ENCODE results near the gene TXLNB.

- TF ChIP-seq CTCF (conservative IDR thresholded peaks at IDR 0.05; ENCODE audit: low read depth, low read length) (no peak), POLR2A (IDR thresholded peaks at IDR 0.05; ENCODE audit: low read depth, low read length) (no peak), RAD21 (IDR thresholded peaks at IDR 0.05; ENCODE audit: low read length) (no peak), ELK1 (IDR thresholded peaks at IDR 0.05; ENCODE audit: borderline replicate concordance, low read depth, low read length) (no peak), SMC3 (IDR thresholded peaks at IDR 0.05; ENCODE audit: low read depth, low read length) (no peak), USF2 (IDR thresholded peaks at IDR 0.05; ENCODE audit: low read depth, low read length) (no peak), MAFK (IDR thresholded peaks at IDR 0.05; ENCODE audit: low read depth, low read length) (no peak), MAZ (IDR thresholded peaks at IDR 0.05; ENCODE audit: borderline replicate concordance, low read depth, low read length) (no peak), RCOR1 (IDR thresholded peaks at IDR 0.05; ENCODE audit: insufficient replicate concordance, low read length) (no peak), RFX5 (IDR thresholded peaks at IDR 0.05; ENCODE audit: low read depth, low read length) (no peak)
These were observed 16.6 kb upstream of the TXLNB start for GRCh38 chr6:139308286-139308916.
